Stimulated activated CD8-positive, alpha-beta memory T cell treated with anti-CD3 and anti-CD28 coated beads, Interleukin-15, amount 100 ng/mL, for 4 hours (primary cell): ENCODE data around the gene RIF1.
A peak's percentile ranks its signal among the peaks of the same experiment; 100 is the strongest.

Experiments used
- DNase-seq, 2 donors: peaks; one replicate each; pipeline ENCODE4 v3.0.0-alpha.2; 2020; ENCODE audit warnings: low read depth in 2 of 2

The RIF1 gene, protein sequence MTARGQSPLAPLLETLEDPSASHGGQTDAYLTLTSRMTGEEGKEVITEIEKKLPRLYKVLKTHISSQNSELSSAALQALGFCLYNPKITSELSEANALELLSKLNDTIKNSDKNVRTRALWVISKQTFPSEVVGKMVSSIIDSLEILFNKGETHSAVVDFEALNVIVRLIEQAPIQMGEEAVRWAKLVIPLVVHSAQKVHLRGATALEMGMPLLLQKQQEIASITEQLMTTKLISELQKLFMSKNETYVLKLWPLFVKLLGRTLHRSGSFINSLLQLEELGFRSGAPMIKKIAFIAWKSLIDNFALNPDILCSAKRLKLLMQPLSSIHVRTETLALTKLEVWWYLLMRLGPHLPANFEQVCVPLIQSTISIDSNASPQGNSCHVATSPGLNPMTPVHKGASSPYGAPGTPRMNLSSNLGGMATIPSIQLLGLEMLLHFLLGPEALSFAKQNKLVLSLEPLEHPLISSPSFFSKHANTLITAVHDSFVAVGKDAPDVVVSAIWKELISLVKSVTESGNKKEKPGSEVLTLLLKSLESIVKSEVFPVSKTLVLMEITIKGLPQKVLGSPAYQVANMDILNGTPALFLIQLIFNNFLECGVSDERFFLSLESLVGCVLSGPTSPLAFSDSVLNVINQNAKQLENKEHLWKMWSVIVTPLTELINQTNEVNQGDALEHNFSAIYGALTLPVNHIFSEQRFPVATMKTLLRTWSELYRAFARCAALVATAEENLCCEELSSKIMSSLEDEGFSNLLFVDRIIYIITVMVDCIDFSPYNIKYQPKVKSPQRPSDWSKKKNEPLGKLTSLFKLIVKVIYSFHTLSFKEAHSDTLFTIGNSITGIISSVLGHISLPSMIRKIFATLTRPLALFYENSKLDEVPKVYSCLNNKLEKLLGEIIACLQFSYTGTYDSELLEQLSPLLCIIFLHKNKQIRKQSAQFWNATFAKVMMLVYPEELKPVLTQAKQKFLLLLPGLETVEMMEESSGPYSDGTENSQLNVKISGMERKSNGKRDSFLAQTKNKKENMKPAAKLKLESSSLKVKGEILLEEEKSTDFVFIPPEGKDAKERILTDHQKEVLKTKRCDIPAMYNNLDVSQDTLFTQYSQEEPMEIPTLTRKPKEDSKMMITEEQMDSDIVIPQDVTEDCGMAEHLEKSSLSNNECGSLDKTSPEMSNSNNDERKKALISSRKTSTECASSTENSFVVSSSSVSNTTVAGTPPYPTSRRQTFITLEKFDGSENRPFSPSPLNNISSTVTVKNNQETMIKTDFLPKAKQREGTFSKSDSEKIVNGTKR (N-terminal part only)

GRCh38 chr2:151409601-151410484 lies at the start of gene RIF1:
TSS of gene RIF1 (plus strand) at chr2:151409902. CDS start at chr2:151410424, 522 bp downstream.
- peak; percentile 53 to 59 for DNase-seq

DNA sequence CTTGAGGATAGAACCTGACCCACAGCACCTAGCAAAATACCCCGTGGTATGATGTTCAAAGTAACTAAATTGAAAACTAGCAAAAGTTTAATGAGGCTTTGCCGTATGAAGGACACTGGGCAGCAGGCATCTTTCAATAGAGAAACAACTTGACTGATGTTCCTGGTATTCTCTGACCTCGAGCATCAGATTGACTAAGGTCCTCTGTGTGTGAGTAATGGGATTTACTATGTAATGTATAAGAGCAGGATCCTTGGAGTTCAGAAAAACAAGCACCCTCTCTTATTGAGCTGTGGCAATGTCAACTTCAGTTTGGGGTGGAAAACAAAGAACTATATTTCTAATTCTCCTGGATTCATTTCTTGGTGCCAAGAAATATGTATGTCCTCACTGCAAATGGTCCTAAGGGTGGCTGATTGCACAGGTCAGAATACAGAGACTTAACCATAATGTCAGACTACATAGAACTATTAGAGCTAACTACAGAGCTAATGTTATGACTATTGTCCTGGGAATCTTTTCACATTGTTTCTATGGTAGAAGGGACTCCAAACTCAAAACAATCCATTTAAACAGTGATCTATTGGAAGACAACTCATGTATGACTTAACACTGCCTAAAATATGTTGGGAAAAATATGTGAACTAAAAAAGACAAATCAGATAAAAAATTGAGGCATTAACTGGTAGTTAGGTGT lies 47.9 kb upstream of the RIF1 start:
- no peak for DNase-seq

DNA sequence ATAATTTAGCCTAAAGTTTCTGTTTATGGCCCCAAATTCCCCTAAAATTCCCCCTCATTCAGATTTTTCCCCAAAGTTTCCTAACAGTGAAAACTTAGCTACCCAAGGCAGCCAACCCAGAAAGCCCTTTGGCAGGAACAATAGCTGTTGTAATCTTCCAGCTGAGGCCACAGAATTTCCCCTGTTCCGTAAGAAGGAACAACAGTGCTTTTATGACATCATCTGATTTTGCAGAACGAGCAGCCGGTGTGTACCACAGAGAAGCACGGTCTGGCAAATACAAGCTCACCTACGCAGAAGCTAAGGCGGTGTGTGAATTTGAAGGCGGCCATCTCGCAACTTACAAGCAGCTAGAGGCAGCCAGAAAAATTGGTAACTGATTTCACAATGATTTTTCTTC lies 46.0 kb upstream of the RIF1 start:
- no peak for DNase-seq

GRCh38 chr2:151367571-151367970 lies 42.1 kb upstream of the RIF1 start:
- DNase-seq, result no peak

DNA sequence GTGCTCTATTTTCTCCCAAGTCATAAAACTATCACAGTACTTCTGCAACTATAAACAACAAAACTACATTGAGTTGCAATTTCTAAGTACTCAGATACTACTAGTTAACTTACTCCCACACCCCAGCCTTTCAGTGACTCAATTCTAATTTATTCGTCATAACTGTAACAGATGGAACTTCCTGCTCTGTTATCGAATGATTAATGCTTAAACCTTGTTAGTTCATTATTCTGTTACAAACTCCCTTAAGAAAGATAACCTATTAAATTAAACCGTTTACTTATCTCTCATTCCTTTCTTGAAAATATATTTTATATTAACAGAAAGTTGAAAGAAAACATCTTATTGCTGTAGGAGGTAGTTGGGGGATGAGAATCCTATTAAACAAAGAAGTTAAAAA lies 35.3 kb upstream of the RIF1 start:
- no peak for DNase-seq

DNA sequence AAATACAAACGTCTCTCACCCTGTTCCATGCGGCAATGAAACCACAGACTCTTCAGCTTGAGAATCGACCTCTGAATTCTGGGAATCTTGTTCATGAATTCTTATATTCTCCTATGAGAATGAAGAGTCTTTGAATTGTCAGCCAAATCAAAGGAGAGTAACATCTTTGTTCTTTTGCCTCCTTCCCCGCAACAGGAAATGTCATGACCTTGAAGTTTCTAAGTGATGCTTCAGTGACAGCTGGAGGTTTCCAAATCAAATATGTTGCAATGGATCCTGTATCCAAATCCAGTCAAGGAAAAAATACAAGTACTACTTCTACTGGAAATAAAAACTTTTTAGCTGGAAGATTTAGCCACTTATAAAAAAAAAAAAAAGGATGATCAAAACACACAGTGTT lies 30.5 kb upstream of the RIF1 start:
- DNase-seq, result no peak

DNA sequence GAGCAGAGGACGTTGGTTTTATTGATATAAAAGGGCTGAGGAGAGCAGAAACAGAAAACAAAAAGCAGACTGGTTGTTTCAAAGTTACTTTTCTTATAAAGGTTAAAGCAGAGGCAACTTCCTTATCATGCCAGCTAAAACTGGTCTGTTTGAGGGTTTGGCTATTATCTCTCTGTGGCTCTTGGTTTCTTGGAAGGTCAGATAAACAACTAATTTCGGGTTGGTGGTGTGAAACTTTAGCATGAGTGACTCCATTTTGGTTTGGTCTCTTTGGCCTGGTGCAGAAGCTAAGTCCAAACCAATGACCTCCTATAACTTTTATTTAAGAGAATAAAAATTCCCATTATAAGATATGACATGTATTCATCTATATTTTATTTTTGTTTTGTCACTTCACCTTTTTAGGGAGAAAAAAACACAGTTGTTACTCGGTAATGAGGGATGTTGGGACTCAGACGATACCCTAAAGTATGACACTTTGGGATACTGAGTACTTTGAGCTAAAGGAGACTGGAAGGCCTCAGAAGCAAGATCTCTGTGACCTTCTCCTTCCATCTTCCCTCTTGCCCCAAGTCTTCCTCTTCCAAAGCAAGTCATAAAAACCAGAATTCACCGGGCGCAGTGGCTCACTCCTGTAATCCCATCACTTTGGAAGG lies 29.0 kb upstream of the RIF1 start:
- DNase-seq, result no peak

- DNase-seq, result no peak
Observed at GRCh38 chr2:151381266-151381665, 28.4 kb upstream of the RIF1 start.

DNA sequence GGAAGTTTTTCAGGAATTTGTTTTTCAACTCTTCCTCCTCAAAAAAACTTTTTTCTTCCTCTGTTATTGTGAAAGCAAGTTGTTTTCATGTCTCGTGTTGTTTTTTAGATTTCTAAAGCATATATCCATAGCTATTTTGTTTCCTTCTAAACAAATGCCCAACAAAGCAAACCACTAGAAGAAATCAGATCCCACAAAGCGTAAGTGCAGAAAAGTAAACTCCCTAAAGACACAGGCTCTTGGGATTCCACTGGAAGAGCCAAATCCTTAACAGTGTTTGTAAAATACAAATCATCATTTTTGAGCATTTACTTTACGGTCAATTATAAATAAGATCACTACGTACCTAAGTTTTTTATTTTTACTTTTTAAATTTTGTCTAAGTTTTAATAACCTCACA lies 21.7 kb upstream of the RIF1 start:
- no peak for DNase-seq

DNA sequence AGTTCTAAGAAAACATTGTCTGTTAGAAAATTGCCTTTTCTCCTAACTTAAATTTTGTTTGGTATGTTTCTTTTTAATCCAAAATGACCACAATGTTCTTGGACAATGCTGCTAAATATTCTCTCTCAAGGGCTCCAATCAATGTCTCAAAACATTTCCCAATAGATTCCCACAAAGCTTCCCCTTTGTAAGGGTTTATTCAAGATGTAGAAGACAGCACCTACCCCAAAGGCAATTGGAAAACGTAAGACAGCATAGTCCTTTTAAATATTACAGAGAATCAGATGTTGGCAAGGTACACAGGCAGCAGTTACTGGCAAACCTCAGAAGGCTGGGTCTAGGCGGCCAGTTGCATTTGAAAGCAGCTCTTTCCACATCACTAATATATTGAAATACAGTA lies 18.3 kb upstream of the RIF1 start:
- DNase-seq, result no peak

- no peak for DNase-seq
Observed at GRCh38 chr2:151394509-151394908, 15.2 kb upstream of the RIF1 start.

- DNase-seq, result no peak
Observed at GRCh38 chr2:151395509-151396374, 14.0 kb upstream of the RIF1 start.

DNA sequence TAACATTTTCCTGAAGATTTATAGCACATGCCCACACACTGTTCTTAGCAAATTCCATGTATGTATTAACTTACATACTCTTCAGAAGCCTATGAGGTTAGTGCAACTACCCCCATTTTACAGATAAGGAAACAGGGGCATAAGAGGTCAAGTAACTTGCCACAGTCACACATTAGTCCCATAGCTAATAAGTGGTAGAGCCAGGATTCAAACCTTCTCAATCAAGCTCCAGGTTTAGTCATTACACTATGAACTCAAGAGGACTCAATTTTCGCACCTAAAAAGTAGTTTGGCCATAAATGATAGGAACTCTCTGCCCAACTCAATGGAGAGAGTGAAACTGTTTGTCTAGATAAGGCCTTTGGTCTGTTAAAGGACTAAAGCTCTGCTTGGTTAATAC lies 9.7 kb upstream of the RIF1 start:
- no peak for DNase-seq

DNA sequence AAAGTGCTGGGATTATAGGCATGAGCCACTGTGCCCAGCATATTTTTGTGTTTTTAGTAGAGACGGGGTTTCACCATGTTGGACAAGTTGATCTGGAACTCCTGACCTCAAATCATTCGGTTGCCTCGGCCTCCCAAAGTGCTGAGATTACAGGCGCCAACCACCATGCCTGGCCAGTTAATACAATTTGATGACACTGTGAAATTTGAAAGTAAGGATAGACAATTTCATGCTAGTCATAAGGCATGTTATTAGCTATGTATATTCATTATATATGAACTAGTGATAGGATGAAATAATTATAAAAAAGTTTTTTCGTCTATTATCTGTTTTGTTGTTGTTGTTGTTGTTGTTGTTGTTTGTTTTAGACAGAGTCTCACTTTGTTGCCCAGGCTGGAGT lies 8.6 kb upstream of the RIF1 start:
- no peak for DNase-seq

GRCh38 chr2:151403914-151404313 lies 5.8 kb upstream of the RIF1 start:
- DNase-seq, result no peak

GRCh38 chr2:151405376-151405775 lies 4.3 kb upstream of the RIF1 start:
- DNase-seq, result no peak

DNA sequence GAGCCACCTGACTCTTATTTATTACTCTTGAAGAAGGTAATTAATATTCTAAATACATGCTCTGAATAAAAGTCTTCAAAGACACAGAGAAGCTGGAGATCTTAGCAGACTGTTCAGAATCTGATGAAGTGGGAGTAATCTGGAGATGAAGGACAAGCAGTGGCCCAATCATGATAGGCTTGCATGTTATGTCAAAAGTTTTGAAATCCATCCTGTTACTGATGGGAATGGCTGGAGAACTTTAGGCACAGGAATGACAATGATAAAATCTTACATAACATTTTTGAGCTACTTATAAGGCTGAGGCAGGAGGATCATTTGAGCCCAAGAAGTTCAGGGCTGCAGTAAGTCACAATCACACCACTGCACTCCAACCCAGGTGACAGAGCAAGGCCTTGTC lies 2.4 kb upstream of the RIF1 start:
- DNase-seq, result no peak

DNA sequence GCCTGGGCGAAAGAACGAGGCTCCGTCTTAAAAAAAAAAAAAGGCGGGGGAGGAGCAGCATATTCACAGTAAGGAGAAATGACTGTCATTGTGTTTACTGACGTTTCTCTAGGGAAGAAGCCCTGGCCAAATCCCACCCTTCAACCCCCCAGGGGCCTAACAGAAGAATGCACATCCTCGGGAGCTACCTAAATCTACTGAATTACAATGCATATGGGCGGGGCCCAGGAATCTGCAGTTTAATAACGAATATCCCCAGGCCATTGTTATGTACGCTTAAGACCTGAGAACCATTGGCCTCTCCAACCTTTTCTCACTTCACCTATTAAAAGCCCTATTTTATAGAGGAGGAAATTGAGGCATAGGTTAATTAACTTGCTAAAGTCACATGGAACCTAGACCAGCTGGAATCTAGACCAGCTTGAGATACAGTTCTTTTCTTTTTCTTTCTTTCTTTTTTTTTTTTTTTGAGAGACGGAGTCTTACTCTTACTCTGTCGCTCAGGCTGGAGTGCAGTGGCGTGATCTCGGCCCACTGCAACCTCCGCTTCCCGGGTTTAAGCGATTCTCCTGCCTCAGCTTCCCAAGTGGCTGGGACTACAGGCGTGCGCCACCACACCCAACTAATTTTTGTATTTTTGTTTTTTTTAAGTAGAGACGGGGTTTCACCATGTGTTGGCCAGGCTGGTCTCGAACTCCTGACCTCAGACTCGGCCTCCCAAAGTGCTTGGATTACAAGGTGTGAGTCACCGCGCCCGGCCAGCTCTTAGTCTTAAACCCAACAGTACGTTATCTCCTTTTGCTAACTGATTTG lies 708 bp upstream of the RIF1 start:
- no peak for DNase-seq
